Measurements from ENCODE around the gene STBD1. TPM values are rescaled to one million over a fixed set of nuclear protein-coding genes. Genes with fewer than 3 reads are reported as not detected.

The STBD1 gene
- polyA plus RNA-seq (2012; ENCODE audit: insufficient read depth, insufficient read length, low read depth): 0.80 TPM

DNA sequence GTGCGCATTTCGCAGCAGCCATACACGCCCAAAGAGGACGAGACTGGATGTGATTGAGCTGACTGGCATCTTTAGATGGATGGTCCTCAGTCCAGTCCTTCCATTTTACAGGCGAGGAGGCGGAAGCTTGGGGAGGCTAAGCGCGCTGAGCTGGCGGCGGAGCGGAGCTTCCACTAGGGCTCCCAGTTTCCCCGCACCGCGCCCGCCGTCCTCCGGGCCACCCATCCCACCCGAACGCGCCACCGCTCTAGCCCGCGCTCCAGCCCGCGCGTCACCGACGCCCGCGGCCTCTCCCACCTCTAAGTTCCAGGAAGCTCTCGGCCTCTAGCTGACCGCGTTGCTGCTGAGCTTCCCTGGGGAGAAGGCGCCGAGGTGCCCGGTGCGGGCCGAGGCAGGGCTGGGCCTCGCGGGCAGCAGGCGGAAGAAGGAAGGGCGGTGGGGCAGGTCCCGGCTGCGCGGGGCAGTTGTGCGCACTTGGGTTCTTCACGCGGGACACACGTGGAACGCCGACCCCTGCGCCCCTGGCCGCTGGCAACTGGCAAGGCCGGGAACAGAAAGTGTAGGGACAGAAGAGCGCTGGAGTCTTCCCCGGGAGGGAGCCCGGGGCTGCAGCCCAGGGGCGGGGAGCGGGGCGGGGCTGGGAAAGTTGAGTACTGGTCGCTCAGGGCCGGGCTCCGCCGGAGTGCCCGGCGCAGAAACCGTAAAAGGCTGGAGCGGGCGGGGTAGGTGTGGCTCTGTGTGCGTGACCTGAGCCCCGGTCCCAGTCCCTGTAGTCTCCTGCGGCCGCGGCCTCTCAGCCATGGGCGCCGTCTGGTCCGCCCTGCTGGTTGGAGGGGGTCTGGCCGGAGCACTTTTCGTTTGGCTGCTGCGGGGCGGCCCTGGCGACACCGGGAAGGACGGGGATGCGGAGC lies at the start of gene STBD1:
STBD1 (plus strand) TSS at position 763 of the 911 bp plus-strand sequence; CDS start at position 800, 37 bp downstream.
- no peak for TF ChIP-seq CTCF (IDR thresholded peaks at IDR 0.05; ENCODE audit: low read depth, low read length)
- no peaks in the 10 kb centered on the region for H3K9me3 ChIP-seq
- H3K4me1 ChIP-seq: peaks cover 19% of the 10 kb centered on the region
- peak; percentile 72 for DNase-seq
- H3K36me3 ChIP-seq: no peaks in the 10 kb centered on the region
- H3K27me3 ChIP-seq: no peaks in the 10 kb centered on the region; the same call in 1 of the 2 replicates
- peak within 1 kb of the TSS; percentile 72 for H3K4me3 ChIP-seq (ENCODE audit: low read depth, low read length)

GRCh38 chr4:76256968-76257367 lies 49.6 kb upstream of the STBD1 start:
- peaks cover 6% of the 10 kb centered on the region; the same call in 1 of the 2 replicates for H3K27me3 ChIP-seq
- DNase-seq: no peak
- no peaks in the 10 kb centered on the region for H3K36me3 ChIP-seq
- no peak for TF ChIP-seq CTCF (IDR thresholded peaks at IDR 0.05; ENCODE audit: low read depth, low read length)
- H3K4me1 ChIP-seq: no peaks in the 10 kb centered on the region
- H3K4me3 ChIP-seq (ENCODE audit: low read depth, low read length): no peak overlapping the region
- no peaks in the 10 kb centered on the region for H3K9me3 ChIP-seq

DNA sequence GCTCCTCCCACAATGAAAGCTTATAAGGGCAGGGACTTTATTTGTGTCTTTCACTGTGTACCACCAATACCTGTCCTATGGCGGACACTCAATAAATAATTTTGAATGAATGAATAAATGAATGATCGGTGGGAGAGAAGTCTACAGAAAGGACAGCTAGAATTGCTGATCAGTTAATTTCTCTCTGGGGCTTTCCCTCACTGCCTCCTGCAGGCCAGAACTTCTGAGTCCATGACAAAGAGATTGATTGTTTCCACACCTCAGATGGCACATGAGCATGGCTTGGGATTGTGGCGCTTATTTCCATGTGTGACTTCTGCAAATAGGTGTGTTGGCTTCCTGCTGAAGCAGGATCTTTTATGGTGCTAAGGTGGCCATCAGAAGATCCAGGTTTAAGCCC lies 48.7 kb upstream of the STBD1 start:
- no peak for DNase-seq
- TF ChIP-seq CTCF (IDR thresholded peaks at IDR 0.05; ENCODE audit: low read depth, low read length): no peak
- Histone ChIP-seq H3K36me3 (no peaks in the 10 kb centered on the region), H3K9me3 (no peaks in the 10 kb centered on the region), H3K4me3 (ENCODE audit: low read depth, low read length) (no peak overlapping the region), H3K27me3 (peaks cover 9% of the 10 kb centered on the region; the same call in 1 of the 2 replicates), H3K4me1 (no peaks in the 10 kb centered on the region)

- H3K27me3 ChIP-seq: peaks cover 11% of the 10 kb centered on the region; the same call in 1 of the 2 replicates
- no peaks in the 10 kb centered on the region for H3K4me1 ChIP-seq
- DNase-seq: no peak
- no peaks in the 10 kb centered on the region for H3K36me3 ChIP-seq
- no peaks in the 10 kb centered on the region for H3K9me3 ChIP-seq
- no peak for TF ChIP-seq CTCF (IDR thresholded peaks at IDR 0.05; ENCODE audit: low read depth, low read length)
- H3K4me3 ChIP-seq (ENCODE audit: low read depth, low read length): no peak overlapping the region
Measured at GRCh38 chr4:76260571-76260970, 46.0 kb upstream of the STBD1 start.

DNA sequence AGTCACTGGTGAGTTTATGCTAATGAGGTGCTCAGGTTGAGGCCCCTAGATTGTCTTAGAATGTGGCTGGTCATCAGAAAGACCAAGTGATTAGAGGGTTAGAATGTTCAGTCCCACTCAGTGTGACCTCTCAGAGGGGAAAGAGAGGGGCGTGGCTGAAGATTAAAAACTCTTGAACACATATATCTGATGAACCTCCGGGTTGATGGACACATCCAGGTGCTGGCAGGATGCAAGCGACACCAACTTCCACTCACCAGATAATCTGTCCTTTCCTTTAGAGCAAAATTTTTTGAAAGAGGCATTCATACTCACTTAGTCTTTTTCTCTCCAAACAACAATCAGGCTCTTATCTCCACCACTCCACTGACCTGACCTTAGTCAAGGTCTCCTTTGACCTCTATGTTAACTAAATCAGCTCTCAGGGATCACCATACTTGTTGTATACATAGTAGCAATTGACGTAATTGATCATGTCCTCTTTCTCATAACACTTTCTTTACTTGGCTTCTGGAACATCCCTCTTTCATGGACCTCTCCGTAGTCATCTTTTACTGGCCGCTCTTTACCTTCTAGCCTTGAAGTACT lies 40.8 kb upstream of the STBD1 start:
- Histone ChIP-seq H3K4me1 (no peaks in the 10 kb centered on the region), H3K27me3 (peaks cover 6% of the 10 kb centered on the region; the same call in 1 of the 2 replicates), H3K9me3 (no peaks in the 10 kb centered on the region), H3K4me3 (ENCODE audit: low read depth, low read length) (no peak overlapping the region), H3K36me3 (no peaks in the 10 kb centered on the region)
- DNase-seq: no peak
- no peak for TF ChIP-seq CTCF (IDR thresholded peaks at IDR 0.05; ENCODE audit: low read depth, low read length)

Data from BE2C (cell line).